Hematopoietic multipotent progenitor cell (in vitro differentiated cells): Measurements from ENCODE around the gene DYNLT4. TPM values are rescaled to one million over a fixed set of nuclear protein-coding genes. Genes with fewer than 3 reads are reported as not detected.
A peak's percentile ranks its signal among the peaks of the same experiment; 100 is the strongest.
"Not testable (repeated sequence)": the region's sequence is repeated elsewhere in the genome, so short reads cannot be mapped to it uniquely, and the experiment has no call there.

Experiments used
- DNase-seq, 3 donors: peaks; one replicate each; pipeline ENCODE4 v3.0.0-alpha.2; 2011 to 2015; ENCODE audit warnings: low read depth in 2 of 3, low spot score in 2 of 3
- total RNA-seq: library from RNA; depleted of rRNA; stranded (reverse); fragments of >200 nt; gene quantifications from one replicate; pipeline ENCODE4 v1.2.3, GENCODE V29; 2012

Gene DYNLT4
- total RNA-seq, 1 donor: 2.2 TPM

DNA sequence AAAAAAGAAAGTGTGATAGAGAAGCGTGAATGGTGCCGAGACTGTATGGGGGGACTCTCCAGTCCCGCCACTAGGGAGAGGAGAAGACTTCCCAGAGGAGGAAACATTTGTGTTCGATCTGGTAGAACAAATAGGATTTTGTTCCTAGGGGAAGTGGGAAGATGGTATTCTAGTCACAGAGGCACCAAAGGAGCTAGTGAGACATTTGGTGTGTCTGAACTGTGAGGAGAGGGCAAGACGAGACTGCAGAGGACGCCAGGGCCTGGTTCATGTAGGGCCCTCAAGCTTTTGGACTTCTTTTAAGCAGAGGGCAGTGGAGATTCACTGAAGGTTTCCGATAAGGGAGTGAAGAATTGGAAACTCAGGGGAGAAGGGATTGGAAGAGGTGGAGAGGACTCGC is 4.1 kb upstream of the DYNLT4 start:
- DNase-seq: no peak

DNA sequence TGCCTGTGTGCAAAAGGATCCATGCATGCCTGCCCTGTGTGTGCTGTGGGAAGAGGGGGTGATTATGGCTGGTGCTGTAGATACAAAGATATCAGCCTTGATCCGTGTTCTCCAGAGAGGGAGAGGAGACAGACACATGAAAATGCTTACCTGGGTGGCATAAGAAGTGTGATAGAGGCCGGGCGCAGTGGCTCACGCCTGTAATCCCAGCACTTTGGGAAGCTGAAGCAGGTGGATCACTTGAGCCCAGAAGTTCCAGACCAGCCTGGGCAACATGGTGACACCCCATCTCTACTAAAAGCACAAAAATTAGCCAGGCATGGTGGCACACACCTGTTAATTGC is 3.6 kb upstream of the DYNLT4 start:
- not testable (repeated sequence) for DNase-seq

DNA sequence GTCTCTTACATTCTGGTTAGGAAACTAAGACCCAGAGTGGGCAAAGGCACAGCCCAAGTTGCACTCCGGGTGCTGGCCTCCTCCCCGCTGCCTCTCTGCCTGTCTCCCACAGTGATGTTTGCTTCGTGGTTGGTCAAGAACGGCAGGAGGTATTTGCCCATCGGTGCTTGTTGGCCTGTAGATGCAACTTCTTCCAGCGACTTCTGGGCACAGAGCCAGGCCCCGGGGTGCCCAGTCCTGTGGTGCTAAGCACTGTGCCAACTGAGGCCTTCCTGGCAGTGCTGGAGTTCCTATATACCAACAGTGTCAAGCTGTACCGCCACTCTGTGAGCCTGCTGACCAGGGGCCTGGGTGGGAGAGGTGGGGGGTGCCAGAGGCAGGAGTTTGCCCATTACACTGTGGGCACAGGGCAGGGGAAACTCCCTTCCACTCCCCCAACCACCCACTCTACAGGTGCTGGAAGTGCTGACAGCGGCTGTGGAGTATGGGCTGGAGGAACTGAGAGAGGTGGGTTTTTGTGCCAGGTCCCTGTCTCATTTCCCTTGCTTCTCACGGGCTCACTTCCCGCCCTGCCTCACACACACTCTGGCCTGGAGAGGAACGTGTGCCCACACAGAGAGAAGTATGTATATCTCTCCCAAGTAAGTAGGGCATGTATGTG is 3.1 kb upstream of the DYNLT4 start:
- peak in 1 of 3 donors; percentile 31 for DNase-seq

DNA sequence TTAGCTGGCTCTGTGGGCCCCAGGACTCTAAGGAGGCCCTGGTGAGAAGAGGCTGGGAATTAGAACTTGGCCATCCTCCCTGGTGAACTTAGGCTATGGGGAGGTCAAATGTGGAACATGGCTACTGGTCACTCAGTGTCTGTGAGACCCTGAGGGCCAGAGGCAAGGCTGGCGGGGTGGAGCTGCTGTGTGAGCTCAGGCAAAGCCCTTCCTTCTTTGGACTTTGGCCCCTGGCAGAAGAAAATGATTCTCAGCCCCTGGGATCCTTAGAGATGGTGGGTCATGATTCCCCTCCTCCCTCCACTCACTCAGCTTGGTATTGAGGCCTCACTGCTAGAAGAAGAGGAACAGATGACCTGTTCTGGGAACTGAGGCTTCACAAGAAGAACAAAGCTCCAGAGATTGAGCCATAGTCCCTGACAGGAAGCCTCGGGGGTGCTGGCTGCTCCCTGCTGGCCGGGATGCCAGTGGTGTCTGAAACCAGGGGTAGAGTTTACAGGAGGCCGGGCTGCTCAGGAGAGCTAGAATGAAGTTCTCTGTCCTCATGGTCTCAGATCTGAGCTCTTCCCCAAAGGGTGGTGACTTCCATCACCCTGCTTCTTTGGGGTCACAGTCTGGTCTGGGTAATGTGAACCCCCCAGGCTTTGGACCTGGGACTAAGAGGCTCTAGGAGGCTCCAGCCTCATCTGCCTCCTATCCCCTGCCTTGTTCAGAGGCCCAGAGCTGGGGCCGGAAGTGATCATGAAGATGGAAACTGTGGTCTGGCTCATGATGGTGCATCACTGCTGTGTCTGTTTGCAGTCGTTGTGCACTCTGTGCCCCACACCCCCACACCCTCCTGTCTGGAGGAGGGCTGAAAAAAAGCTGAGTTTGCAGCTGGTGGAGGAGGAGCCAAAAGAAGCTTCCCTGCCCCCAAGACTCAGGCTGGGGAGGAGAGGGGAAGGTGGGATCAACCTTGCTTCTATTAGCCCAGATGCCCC is 2.1 kb upstream of the DYNLT4 start:
- peak; percentile 69 to 86 (median 72) for DNase-seq

DNA sequence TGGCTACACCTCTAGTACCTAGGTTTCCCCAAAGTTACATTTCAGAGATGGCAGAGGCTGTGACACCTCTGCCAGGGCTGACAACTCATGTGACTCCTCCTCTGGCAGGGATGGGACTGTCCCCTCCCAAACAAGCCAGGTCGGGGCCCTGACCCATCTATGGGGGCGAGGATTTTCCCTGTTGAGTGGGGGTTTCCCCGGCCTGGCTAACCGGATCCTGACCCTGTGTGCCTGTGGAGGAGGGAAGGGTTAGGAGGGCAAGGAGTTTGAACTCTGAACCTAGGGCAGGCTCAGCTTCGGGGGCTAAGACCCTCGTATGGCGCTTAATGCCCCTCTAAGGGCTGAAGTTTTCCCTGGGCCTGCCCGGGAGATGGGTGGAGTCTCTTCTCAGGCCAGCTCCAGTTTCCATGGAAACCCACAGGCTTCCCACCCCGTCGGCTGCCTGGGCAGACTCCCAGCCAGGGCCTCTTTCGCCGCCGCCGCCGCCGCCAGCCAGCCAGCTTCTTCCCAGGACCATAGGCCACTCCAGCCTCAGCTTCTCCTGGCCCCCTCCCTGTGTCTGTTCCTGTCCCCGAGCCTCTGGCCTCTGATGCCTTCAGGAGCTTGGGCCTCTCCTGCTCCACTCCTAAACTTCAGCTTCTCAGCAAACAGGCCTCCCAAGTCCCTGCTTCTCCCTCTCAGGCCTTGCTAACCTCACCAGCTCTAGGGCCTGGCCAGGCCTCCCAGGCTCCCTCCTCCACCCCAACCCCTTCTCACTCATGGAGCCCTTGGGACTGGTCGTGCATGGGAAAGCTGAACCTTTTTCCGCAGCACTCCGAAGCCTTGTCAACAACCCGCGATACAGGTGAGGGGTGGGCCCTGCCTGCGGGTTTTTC is 1.1 kb upstream of the DYNLT4 start, which contains the start of gene BTBD19:
TSS of gene BTBD19 (plus strand) at position 461 of the 875 bp plus-strand sequence. CDS start at position 759, 298 bp downstream.
- peak in 1 of 3 donors; percentile 55 for DNase-seq

DNA sequence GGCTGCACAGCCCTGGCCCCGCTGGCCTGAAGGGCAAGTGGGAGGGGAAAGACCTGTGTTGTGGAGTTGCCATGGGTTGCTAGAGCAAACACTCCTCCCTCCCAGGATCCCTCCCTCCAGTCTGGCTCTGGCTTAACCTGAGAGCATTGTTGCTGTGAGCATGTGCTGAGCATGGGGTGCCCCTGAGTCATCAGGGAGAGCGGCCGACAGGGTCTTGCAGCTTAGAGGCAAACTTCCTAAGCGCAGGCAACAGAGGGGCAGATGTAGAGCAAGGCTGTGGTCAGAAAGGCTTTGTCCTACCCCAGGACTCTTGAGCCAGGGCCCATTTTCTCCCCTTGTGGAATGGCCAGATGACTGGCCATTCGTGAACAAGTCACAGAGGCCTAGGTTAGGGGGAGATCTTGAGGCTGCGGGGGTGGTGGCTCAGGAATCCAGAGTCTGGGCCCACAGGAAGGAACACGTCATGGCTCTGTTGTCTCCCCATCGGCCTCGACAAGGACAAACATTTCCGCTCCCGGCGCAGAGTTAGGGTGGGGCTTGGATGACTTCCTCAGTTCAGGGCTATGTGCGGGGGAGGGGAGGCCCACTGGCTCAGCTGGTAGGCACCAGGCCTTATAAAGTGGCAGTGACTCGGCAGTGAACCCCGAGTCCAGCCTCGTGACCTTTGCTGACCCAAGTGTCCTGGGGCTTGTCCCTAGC is 362 bp upstream of the DYNLT4 start:
- peak; percentile 80 to 93 (median 92) for DNase-seq

DNA sequence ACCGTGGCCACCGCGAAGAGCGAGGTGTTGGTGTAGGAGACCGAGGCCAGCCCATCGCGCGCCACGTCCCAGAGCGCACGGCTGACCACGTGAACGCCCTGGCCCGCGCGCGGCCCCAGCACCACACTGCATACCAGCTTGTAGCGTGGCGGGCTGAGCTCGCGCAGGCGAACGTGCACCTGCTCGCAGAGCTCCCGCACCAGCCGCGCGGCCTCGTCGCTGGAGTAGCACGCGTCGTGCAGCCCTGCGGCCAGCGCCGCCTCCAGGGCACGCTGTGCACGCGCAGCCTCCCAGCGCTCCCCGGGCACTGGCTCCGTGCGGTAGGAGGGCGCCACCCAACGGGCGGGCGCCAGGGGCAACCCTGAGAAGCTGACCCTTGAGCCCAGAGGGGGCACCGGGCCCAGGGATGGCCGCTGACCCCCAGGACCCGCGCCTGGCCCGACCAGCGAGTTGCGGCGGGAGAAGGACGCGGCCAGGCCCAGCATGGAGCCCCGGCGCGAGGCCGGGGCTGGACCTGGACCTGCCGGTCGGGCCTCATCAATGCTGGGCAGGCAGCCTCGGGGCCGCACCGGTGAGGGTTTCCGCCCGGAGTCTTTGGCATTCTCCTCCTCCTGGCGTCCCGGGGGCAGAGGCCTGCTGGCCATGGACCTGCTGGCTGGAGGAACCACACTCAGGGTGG is 987 bp downstream of the DYNLT4 start:
- no peak for DNase-seq

DNA sequence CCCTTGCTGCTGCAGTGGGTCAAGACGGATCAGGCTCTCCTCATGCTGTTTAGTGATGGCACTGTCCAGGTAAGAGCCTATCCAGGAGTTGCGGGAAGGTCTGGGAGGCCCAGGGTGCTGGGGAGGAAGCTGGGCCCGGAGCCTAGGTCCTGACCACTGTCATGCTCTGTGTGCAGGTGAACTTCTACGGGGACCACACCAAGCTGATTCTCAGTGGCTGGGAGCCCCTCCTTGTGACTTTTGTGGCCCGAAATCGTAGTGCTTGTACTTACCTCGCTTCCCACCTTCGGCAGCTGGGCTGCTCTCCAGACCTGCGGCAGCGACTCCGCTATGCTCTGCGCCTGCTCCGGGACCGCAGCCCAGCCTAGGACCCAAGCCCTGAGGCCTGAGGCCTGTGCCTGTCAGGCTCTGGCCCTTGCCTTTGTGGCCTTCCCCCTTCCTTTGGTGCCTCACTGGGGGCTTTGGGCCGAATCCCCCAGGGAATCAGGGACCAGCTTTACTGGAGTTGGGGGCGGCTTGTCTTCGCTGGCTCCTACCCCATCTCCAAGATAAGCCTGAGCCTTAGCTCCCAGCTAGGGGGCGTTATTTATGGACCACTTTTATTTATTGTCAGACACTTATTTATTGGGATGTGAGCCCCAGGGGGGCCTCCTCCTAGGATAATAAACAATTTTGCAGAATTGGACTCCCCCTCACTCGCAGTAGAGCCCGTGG is 1.7 kb downstream of the DYNLT4 start:
- no peak for DNase-seq

DNA sequence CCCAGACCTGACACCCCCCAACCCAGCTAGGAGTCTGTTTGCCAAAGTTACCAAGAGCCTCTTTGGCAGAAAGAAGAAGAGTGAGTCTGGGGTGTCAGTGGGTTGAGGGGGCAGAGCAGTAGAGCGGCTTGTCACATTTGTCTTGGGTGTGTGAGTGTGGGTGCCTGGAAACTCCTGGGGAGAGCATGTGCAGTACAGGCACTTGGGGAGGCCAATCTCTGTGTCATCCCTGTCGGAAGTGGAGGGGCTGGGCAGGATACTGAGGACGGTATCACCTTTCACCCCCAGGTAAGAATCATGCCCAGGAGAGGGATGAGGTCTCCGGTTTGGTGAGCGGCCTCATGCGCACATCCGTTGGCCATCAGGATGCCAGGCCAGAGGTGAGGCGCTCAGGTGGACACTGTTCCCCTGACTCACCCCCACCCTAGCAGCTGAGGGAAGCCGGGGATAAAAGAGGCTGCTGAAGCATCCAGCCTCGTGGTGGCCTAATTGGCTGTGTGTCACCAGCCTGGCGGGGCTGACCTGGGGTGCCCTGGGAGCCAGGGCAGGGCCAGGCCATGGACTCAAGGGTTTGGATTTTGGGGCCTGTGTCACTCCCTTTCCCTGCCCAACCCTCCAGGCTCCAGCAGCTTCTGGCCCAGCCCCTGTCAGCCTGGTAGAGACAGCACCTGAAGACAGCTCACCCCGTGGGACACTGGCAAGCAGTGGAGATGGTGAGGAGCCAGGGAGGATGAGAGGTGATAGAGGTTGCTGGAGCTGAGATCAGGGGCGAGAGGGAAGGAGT is 3.6 kb downstream of the DYNLT4 start:
- DNase-seq: no peak

DNA sequence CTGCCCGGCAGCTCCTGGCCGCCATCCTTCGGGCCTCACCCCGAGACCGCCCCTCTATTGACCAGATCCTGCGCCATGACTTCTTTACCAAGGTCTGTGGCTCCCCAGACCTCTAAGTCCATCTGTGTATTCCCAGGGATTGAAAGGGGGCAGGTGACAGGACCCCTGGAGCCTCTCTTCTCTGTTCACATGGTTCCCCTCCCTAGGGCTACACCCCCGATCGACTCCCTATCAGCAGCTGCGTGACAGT is 4.2 kb downstream of the DYNLT4 start:
- no peak for DNase-seq

DNA sequence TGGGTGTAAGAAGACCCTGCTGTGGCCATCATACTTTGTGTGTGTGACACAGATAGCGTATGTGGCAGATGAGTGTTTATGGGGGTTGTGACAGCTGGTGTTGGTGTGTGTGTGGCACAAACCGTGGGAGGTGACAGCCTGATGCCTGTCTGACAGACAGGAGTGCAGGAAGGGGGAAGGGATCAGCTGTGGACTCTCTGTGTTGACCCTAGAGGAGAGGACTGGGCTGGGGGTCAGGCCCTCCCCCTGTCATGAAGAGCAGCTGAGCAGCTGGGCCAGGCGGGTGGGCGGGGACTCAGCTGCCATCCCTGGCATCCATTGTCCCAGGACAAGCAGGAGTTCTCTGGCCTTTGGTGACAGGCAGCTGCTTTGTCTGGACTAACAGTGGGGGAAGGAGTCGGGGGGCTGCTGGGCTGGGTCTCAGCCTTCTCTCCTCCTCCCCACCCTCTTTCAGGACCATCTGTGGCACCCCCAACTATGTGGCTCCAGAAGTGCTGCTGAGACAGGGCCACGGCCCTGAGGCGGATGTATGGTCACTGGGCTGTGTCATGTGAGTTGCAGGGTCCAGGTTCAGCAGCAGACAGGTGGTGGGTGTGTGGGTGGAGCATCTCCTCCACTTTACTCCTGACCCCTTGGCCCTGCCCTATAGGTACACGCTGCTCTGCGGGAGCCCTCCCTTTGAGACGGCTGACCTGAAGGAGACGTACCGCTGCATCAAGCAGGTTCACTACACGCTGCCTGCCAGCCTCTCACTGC is 4.7 kb downstream of the DYNLT4 start:
- no peak for DNase-seq

DNA sequence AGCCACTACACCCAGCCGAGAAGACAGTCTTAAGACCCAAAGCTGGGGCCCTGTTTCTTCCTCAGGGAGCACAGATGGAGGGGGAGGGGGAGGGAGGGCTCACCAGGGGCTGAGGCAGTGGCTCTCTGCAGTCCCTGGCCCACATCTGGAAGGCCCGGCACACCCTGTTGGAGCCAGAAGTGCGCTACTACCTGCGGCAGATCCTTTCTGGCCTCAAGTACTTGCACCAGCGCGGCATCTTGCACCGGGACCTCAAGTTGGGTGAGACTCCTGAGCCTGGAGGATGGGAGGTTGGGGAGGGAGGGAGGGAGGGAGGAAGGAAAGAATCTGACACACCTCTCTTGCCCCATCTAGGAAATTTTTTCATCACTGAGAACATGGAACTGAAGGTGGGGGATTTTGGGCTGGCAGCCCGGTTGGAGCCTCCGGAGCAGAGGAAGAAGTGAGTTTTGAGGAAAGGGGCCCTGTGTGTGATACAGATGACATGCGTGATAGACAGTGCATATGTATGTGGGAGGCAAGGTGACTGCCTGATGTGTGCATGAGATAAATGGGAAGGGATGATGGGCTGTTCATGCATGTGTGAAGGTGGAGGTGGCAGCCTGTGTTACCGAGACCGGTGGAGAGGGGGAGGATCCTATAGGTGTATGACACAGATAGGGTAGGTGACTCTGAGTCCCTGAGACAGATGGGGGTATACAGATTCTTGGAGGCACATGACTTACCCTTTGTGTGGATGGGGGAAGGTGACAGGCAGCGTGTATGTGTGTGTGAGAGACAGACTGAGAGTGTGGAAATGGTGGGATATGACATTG is 5.5 kb downstream of the DYNLT4 start:
- DNase-seq: no peak

DNA sequence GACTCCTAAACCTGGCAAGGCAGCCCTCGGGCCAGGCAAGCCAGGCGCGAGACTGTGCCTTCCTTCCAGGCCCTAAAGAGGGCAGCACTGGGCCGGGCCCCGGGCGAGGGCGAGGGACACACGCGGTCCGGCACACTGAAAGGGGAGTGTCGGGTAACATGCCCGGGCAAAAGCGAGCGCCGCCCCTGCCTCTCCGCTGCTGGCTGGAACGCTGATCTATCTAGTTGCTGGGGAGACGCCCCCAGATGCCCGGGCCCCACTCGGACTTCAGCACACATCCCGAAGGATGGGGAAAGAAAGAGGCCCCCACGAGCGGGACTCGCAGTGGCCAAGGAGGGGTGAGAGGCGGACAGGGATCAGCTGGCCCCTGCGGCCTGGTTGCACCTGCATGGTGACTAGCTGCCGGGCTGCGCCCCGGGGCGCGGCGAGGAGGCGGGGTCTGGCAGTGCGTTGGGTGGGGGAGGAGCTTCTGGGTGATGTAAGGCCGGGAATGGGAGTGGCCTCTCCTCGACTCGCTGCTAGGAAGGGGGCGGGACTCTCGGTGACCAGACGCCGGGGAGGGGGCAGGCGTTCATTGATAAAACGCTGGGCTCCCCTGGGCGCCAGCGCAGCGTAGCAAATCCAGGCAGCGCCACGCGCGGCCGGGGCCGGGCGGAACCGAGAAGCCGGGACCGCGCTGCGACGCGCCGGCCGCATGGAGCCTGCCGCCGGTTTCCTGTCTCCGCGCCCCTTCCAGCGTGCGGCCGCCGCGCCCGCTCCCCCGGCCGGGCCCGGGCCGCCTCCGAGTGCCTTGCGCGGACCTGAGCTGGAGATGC is 7.2 kb downstream of the DYNLT4 start, which contains the start of gene PLK3:
TSS of gene PLK3 (plus strand) at position 608 of the 815 bp plus-strand sequence. CDS start at position 695, 87 bp downstream.
- DNase-seq: peak; percentile 98

DNA sequence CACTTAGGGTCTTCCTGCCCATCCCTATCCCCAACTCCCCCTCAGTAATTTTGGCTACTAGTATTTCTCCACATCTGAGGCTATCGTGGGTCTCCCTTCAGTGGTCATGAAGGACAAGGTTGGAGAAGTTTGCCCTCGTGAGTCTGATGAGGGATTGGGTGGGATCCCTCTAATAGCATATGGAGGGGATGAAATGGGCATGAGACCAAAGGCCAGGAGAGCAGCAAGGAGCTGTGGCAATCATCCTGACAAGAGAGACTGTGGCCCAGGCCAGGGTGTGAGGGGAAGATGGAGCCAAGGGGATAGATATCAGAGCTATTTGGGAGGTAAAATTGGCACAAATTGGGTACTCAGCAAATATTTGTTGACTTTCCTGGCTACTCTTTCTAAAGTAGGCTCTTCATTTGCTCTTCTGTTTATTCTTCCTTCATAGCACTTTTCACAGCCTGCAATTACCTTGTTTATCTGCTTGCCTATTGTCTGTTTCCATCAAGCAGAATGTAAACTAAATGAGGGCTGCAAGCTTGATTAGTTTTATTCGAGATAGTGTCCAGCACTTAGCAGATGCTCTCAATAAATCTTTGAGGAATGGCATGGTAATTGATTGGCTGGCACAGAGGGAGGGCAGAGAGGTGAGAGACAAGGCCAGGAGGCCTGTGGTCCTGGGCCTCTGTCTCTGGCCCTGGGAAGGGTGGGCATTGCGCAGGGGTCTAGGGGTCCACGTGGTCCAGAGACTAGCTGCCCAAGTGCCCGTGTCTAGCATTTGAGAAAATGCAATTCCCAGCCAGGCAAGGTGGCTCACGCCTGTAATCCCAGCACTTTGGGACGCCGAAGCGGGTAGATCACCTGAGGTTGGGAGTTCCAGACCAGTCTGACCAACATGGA is 8.4 kb downstream of the DYNLT4 start:
- no peak for DNase-seq

DNA sequence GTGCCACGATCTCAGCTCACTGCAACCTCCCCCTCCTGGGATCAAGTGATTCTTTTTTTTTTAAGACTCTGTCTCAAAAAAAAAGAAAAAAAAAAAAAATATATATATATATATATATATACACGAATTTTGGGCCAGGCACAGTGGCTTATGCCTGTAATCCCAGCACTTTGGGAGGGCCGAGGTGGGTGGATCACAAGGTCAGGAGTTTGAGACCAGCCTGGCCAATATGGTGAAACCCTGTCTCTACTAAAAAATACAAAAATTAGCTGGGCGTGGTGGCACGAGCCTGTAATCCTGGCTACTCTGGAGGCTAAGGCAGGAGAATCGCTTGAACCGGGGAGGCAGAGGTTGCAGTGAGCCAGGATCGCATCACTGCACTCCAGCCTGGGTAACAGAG is 9.3 kb downstream of the DYNLT4 start:
- DNase-seq: not testable (repeated sequence)
